K562 (cell line): Measurements from ENCODE around the gene ZNF516. TPM values are rescaled to one million over a fixed set of nuclear protein-coding genes. Genes with fewer than 3 reads are reported as not detected.

Experiments
- ATAC-seq: fragments of 200-7000 bp; cut with Tn5 transposase; 3 replicates; pipeline ENCODE4 v1.9.1; 2020; ENCODE audit warnings: moderate library complexity
- BruUV-seq: library from RNA; stranded (reverse); fragments of 400-500 nt; replicated peaks from 2 replicates; lab custom pipeline; 2021; lab: Mats Ljungman, UMichigan
- CTCF ChIA-PET: fragments of 300-600 bp; formaldehyde crosslinking; extraction: SDS; loops from one replicate; lab custom pipeline; 2021; ENCODE audit warnings: low intra/inter-chr PET ratio; lab: Yijun Ruan, JAX
- POLR2A ChIA-PET: fragments of 300-600, 350-650 bp; sonication (Branson Sonifier 250); formaldehyde crosslinking; extraction: SDS; loops from one replicate; lab custom pipeline; 2021; ENCODE audit warnings: antibody characterized with exemption, inconsistent platforms; lab: Yijun Ruan, JAX
- DNase-seq, 4 experiments: peaks; one replicate each; pipeline versions ENCODE4 v3.0.0 to v3.0.0-alpha.2; 2011 to 2018; ENCODE audit warnings: low spot score in 3 of 4, mixed read lengths in 3 of 4; ENCODE audit errors: extremely low read depth in 1 of 4
- FAIRE-seq: peaks from 2 replicates; lab custom pipeline; 2011; peaks lifted over from hg19 to GRCh38; lab: Jason Lieb, UNC
- H2AFZ ChIP-seq: 2 replicates; pipeline ENCODE4 v1.6.0; 2011; ENCODE audit warnings: low read depth, low read length, control low read depth, inconsistent platforms
- H3K27ac ChIP-seq: fragments of 200-600 bp; 3 replicates; pipeline ENCODE4 v1.8.0; 2011; ENCODE audit warnings: low read depth, mild to moderate bottlenecking, control low read depth, inconsistent platforms, low read length, moderate library complexity, mixed read lengths; ENCODE audit errors: extremely low read depth
- H3K27me3 ChIP-seq, 2 experiments: fragments of 300-600 bp in 1 of 2; 2 replicates in 1 of 2; 3 replicates in 1 of 2; pipeline versions ENCODE4 v1.6.0 to v1.8.0; 2011; ENCODE audit warnings: inconsistent platforms in 2 of 2, low read length in 2 of 2, mild to moderate bottlenecking in 1 of 2, mixed read lengths in 1 of 2, moderate library complexity in 1 of 2; ENCODE audit not compliant: control insufficient read depth in 2 of 2, insufficient read depth in 2 of 2
- H3K36me3 ChIP-seq: fragments of 300-600 bp; 3 replicates; pipeline ENCODE4 v1.8.0; 2011; ENCODE audit warnings: mild to moderate bottlenecking, low read length, inconsistent platforms; ENCODE audit not compliant: control insufficient read depth, insufficient read depth
- H3K4me1 ChIP-seq, 2 experiments: fragments of 200-600 bp in 1 of 2; replicated peaks in 1 of 2; 2 replicates in 1 of 2; 3 replicates in 1 of 2; pipeline versions ENCODE4 v1.5.1 to v1.8.0; 2011; ENCODE audit warnings: inconsistent platforms in 2 of 2, low read length in 2 of 2, mild to moderate bottlenecking in 1 of 2, mixed read lengths in 1 of 2, moderate library complexity in 1 of 2; ENCODE audit not compliant: control insufficient read depth in 2 of 2, insufficient read depth in 2 of 2
- H3K4me2 ChIP-seq: 2 replicates; pipeline ENCODE4 v1.6.1; 2011; ENCODE audit warnings: low read length, control low read depth, inconsistent platforms, mixed read lengths; ENCODE audit not compliant: insufficient read depth
- H3K4me3 ChIP-seq: fragments of 200-600 bp; sonication (generic), shearing (Covaris generic); 2 replicates; pipeline ENCODE4 v1.5.1; 2016; ENCODE audit warnings: control low read depth, inconsistent platforms
- H3K79me2 ChIP-seq: fragments of 200-600 bp; 3 replicates; pipeline ENCODE4 v1.8.0; 2011; ENCODE audit warnings: low read length, inconsistent platforms; ENCODE audit not compliant: control insufficient read depth, insufficient read depth
- H3K9ac ChIP-seq, 2 experiments: 2 replicates each; pipeline versions ENCODE4 v1.6.0 to v1.6.1; 2011; ENCODE audit warnings: low read depth in 2 of 2, low read length in 2 of 2, control low read depth in 1 of 2, inconsistent platforms in 1 of 2, mild to moderate bottlenecking in 1 of 2, mixed read lengths in 1 of 2; ENCODE audit not compliant: insufficient read depth in 1 of 2
- H3K9me1 ChIP-seq: one replicate; pipeline ENCODE4 v1.6.0; 2011; ENCODE audit warnings: inconsistent platforms, mild to moderate bottlenecking, low read length, moderate library complexity; ENCODE audit not compliant: control insufficient read depth, insufficient read depth
- H3K9me3 ChIP-seq: replicated peaks from 2 replicates; pipeline ENCODE4 v1.5.1; 2011; ENCODE audit warnings: low read depth, low read length, inconsistent platforms; ENCODE audit not compliant: control insufficient read depth, insufficient read depth
- H4K20me1 ChIP-seq: replicated peaks from 2 replicates; pipeline ENCODE4 v1.6.1; 2011; ENCODE audit warnings: low read length, inconsistent platforms, mixed read lengths; ENCODE audit not compliant: control insufficient read depth, insufficient read depth
- BDP1 ChIP-seq: IDR thresholded peaks from 3 replicates; pipeline ENCODE4 v1.6.1; 2011; ENCODE audit not compliant: insufficient read length, insufficient read depth
- HNRNPLL ChIP-seq: fragments of 200-400 bp; formaldehyde crosslinking; IDR thresholded peaks from 2 replicates; pipeline ENCODE4 v1.6.1; 2017; ENCODE audit warnings: low read length, low read depth, mild to moderate bottlenecking; ENCODE audit not compliant: poor library complexity, severe bottlenecking
- KLF10 ChIP-seq: fragments of 250-450 bp; sonication (Bioruptor Pico); IDR thresholded peaks from 2 replicates; pipeline ENCODE4 v1.6.1; 2021; ENCODE audit warnings: matching md5 sums
- NFRKB ChIP-seq: fragments of 450-650 bp; IDR thresholded peaks from 2 replicates; pipeline ENCODE4 v1.6.1; 2016; ENCODE audit warnings: low read depth
- OTX1 ChIP-seq: fragments of 450-650 bp; formaldehyde crosslinking; IDR thresholded peaks from 2 replicates; pipeline ENCODE4 v1.4.0; 2022; ENCODE audit warnings: mild to moderate bottlenecking
- ZNF280A ChIP-seq: fragments of 450-650 bp; IDR thresholded peaks from 2 replicates; pipeline ENCODE4 v1.6.1; 2018; ENCODE audit warnings: mild to moderate bottlenecking, low read depth; ENCODE audit not compliant: partially characterized antibody
- WGBS: fragments of 100-300 bp; shearing (Covaris generic); methylation state at CpG from one replicate; pipeline ENCODE4 v1.1.6; 2016; ENCODE audit warnings: low coverage, mixed read lengths; ENCODE audit not compliant: insufficient coverage; ENCODE audit errors: missing lambda C conversion rate; 5-methylcytosine and 5-hydroxymethylcytosine counted together
- in situ Hi-C: fragments of 300-500 bp; cut with MboI; formaldehyde crosslinking; loops from 4 replicates; pipeline ENCODE4 v1.15.0; 2018; ENCODE audit warnings: inconsistent platforms, mixed read lengths
- intact Hi-C: fragments of 100-400 bp; cut with micrococcal nuclease; formaldehyde crosslinking; loops from 2 replicates; pipeline ENCODE4 v1.14.2; 2022
- polyA plus RNA-seq, 8 experiments: library from polyadenylated mRNA; depleted of rRNA in 4 of 8; stranded (reverse) in 5 of 8; unstranded in 3 of 8; fragments of >200 nt; fragmentation: Nextera tagmentation in 2 of 8; fragmentation: Illumina TruSeq in 1 of 8; extraction: Ambion mirVana in 2 of 8; extraction: Trizol in 1 of 8; gene quantifications; 2 replicates each; pipeline versions ENCODE4 v1.2.1 to v1.2.3, GENCODE V29; 2011 to 2014; ENCODE audit warnings: inconsistent platforms in 1 of 8, missing spikeins in 1 of 8
- total RNA-seq, 7 experiments: library from RNA; depleted of rRNA in 6 of 7; stranded (reverse); fragments of >200 nt in 6 of 7; fragmentation: Illumina TruSeq in 2 of 7; extraction: Trizol in 2 of 7; gene quantifications; 2 replicates each; pipeline versions ENCODE4 v1.2.1 to v1.2.3, GENCODE V29; 2011 to 2021; ENCODE audit warnings: low replicate concordance in 1 of 7
- TF ChIP-seq, protein P1 (sequence below): fragments of 200-600 bp; sonication (generic); IDR thresholded peaks from one replicate; pipeline ENCODE4 v1.6.1; 2012; ENCODE audit warnings: mild to moderate bottlenecking, low read depth, low read length, inconsistent platforms

Gene ZNF516
- total and polyA plus RNA-seq, 9 of the 15 experiments (the other 6 are each of a cell fraction or from before 2014, with no cell fraction given) = 0.04 to 0.20 (median 0.08) TPM; not detected in 3

- Histone ChIP-seq H2AFZ (no peak overlapping the region), H3K36me3 (no peaks in the 10 kb centered on the region), H4K20me1 (no peaks in the 10 kb centered on the region), H3K79me2 (no peaks in the 10 kb centered on the region), H3K9me1 (no peaks in the 10 kb centered on the region), H3K27ac (no peak overlapping the region), H3K9ac (no peak overlapping the region), H3K27me3 (peaks cover 0 to 27% of the 10 kb centered on the region in 2 experiments; a peak in 3 of 5 replicates), H3K9me3 (no peaks in the 10 kb centered on the region), H3K4me3 (no peak overlapping the region), H3K4me2 (no peak overlapping the region), H3K4me1 (no peaks in the 10 kb centered on the region)
- 1% methylated on average over 9 of the region's 10 CpGs for WGBS
- intact Hi-C loops (no loop called here), in situ Hi-C loops (loop anchor here (25.0 kb wide), 2 partner anchors 1703 to 2003 kb away; no protein-coding TSS in a partner anchor)
- ChIA-PET POLR2A (no interaction called here), CTCF (no interaction called here)
- ATAC-seq (no peak), FAIRE-seq (no peak), DNase-seq (no peak)
- TF ChIP-seq, protein P1, sequence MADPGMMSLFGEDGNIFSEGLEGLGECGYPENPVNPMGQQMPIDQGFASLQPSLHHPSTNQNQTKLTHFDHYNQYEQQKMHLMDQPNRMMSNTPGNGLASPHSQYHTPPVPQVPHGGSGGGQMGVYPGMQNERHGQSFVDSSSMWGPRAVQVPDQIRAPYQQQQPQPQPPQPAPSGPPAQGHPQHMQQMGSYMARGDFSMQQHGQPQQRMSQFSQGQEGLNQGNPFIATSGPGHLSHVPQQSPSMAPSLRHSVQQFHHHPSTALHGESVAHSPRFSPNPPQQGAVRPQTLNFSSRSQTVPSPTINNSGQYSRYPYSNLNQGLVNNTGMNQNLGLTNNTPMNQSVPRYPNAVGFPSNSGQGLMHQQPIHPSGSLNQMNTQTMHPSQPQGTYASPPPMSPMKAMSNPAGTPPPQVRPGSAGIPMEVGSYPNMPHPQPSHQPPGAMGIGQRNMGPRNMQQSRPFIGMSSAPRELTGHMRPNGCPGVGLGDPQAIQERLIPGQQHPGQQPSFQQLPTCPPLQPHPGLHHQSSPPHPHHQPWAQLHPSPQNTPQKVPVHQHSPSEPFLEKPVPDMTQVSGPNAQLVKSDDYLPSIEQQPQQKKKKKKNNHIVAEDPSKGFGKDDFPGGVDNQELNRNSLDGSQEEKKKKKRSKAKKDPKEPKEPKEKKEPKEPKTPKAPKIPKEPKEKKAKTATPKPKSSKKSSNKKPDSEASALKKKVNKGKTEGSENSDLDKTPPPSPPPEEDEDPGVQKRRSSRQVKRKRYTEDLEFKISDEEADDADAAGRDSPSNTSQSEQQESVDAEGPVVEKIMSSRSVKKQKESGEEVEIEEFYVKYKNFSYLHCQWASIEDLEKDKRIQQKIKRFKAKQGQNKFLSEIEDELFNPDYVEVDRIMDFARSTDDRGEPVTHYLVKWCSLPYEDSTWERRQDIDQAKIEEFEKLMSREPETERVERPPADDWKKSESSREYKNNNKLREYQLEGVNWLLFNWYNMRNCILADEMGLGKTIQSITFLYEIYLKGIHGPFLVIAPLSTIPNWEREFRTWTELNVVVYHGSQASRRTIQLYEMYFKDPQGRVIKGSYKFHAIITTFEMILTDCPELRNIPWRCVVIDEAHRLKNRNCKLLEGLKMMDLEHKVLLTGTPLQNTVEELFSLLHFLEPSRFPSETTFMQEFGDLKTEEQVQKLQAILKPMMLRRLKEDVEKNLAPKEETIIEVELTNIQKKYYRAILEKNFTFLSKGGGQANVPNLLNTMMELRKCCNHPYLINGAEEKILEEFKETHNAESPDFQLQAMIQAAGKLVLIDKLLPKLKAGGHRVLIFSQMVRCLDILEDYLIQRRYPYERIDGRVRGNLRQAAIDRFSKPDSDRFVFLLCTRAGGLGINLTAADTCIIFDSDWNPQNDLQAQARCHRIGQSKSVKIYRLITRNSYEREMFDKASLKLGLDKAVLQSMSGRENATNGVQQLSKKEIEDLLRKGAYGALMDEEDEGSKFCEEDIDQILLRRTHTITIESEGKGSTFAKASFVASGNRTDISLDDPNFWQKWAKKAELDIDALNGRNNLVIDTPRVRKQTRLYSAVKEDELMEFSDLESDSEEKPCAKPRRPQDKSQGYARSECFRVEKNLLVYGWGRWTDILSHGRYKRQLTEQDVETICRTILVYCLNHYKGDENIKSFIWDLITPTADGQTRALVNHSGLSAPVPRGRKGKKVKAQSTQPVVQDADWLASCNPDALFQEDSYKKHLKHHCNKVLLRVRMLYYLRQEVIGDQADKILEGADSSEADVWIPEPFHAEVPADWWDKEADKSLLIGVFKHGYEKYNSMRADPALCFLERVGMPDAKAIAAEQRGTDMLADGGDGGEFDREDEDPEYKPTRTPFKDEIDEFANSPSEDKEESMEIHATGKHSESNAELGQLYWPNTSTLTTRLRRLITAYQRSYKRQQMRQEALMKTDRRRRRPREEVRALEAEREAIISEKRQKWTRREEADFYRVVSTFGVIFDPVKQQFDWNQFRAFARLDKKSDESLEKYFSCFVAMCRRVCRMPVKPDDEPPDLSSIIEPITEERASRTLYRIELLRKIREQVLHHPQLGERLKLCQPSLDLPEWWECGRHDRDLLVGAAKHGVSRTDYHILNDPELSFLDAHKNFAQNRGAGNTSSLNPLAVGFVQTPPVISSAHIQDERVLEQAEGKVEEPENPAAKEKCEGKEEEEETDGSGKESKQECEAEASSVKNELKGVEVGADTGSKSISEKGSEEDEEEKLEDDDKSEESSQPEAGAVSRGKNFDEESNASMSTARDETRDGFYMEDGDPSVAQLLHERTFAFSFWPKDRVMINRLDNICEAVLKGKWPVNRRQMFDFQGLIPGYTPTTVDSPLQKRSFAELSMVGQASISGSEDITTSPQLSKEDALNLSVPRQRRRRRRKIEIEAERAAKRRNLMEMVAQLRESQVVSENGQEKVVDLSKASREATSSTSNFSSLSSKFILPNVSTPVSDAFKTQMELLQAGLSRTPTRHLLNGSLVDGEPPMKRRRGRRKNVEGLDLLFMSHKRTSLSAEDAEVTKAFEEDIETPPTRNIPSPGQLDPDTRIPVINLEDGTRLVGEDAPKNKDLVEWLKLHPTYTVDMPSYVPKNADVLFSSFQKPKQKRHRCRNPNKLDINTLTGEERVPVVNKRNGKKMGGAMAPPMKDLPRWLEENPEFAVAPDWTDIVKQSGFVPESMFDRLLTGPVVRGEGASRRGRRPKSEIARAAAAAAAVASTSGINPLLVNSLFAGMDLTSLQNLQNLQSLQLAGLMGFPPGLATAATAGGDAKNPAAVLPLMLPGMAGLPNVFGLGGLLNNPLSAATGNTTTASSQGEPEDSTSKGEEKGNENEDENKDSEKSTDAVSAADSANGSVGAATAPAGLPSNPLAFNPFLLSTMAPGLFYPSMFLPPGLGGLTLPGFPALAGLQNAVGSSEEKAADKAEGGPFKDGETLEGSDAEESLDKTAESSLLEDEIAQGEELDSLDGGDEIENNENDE = no peak
- TF ChIP-seq KLF10 (CRISPR knock-in tag) (no peak), NFRKB (no peak), BDP1 (no peak), HNRNPLL (no peak), ZNF280A (no peak), OTX1 (CRISPR knock-in tag) (no peak)
- BruUV-seq = no TSS peak
Observed at GRCh38 chr18:76365561-76365960, 129.5 kb downstream of the ZNF516 start.
